ENCODE data around the gene GZF1. TPM values are rescaled to one million over a fixed set of nuclear protein-coding genes. Genes with fewer than 3 reads are reported as not detected.

The GZF1 gene
- total RNA-seq, 1 donor from 2014 or later, result 16.6 TPM

DNA sequence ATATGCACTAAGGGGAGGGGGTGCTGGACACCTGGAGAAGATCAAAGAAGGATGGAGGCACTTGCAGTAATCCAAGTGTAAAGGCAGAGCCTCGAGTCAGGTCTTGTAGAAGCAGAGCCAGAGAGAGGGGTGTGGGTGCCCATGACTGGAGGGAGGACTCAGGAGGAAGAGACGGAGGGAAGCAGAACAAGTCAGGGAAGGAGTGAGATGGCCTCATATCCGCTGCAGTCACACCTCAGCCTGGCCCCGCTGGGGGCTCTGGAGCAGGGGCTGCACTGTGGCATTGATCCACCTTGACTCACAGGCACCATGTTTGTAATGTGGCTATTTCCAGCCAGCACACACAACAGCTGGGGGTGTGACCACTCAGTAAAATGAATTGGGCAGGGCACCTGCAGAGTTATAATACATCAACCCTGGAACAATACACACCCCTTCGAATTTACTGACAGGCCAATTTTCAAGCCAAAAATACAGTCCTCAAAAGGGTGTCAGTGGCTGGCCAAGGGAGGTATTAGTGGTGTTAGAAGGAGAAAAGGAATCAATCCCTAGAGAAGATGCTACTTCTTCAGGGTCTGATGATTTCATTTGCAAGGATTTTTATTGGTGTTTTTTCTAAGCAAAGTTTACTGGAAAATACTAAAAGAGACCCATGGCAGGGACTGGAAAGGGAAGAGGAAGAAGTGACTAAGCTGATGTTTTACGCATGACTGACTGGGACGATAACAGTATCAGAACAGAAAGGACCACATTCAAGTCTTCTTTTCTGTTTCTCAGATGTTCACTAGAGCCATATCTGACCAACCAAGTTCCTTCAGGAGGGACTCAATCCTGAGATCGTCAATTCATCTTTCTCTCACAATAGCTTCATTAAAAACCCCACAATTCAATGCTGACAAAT, 30.3 kb upstream of the GZF1 start:
- Histone ChIP-seq H3K4me3 (ENCODE audit: low read depth, low read length) (no peak overlapping the region), H3K36me3 (ENCODE audit: control insufficient read depth, insufficient read depth, low read length) (no peaks in the 10 kb centered on the region), H3K27me3 (ENCODE audit: control insufficient read depth, insufficient read depth, low read length) (no peaks in the 10 kb centered on the region)
- peak; percentile 2 for DNase-seq (ENCODE audit: low read depth)
- TF ChIP-seq, protein P1, sequence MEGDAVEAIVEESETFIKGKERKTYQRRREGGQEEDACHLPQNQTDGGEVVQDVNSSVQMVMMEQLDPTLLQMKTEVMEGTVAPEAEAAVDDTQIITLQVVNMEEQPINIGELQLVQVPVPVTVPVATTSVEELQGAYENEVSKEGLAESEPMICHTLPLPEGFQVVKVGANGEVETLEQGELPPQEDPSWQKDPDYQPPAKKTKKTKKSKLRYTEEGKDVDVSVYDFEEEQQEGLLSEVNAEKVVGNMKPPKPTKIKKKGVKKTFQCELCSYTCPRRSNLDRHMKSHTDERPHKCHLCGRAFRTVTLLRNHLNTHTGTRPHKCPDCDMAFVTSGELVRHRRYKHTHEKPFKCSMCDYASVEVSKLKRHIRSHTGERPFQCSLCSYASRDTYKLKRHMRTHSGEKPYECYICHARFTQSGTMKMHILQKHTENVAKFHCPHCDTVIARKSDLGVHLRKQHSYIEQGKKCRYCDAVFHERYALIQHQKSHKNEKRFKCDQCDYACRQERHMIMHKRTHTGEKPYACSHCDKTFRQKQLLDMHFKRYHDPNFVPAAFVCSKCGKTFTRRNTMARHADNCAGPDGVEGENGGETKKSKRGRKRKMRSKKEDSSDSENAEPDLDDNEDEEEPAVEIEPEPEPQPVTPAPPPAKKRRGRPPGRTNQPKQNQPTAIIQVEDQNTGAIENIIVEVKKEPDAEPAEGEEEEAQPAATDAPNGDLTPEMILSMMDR (IDR thresholded peaks at IDR 0.05; ENCODE audit: insufficient read depth, low read length, severe bottlenecking), result no peak
- no peak for FAIRE-seq

DNA sequence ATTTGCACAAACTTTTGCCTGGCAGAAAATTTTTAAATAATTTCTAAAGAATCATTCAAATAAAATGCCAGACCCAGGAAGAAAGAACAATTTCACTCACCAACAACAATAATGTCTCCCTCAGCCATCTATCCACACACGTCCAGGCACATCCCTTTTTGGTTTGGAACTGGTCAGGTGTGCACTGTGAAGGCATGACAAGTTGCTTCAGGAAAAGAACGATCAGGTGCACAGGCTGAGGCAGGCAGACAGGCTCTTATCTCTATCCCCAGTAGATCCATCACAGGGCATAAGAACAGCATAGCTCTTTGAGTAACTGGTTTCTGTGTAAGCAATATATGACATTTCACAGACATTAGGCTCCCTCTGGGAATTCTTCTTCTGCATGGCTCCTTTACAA, 29.5 kb upstream of the GZF1 start:
- Histone ChIP-seq H3K36me3 (ENCODE audit: control insufficient read depth, insufficient read depth, low read length) (no peaks in the 10 kb centered on the region), H3K27me3 (ENCODE audit: control insufficient read depth, insufficient read depth, low read length) (no peaks in the 10 kb centered on the region), H3K4me3 (ENCODE audit: low read depth, low read length) (no peak overlapping the region)
- DNase-seq (ENCODE audit: low read depth) (peak; percentile 47), FAIRE-seq (no peak)
- TF ChIP-seq, protein P1 (IDR thresholded peaks at IDR 0.05; ENCODE audit: insufficient read depth, low read length, severe bottlenecking), result no peak

DNA sequence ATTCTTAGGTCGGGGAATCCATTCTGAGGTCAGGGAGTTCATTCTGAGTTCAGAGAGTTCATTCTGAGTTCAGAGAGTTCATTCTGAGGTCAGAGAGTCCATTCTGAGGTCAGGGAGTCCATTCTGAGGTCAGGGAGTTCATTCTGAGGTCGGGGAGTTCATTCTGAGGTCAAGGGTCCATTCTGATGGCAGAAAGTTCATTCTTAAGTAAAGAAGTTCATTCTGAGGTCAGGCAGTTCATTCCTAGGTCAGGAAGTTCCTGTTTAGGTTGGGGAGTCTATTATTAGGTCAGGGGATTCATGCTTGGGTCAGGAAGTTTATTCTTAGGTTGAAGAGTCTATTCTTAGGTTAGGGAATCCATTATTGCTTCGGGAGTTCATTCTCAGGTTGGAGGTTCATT, 27.9 kb upstream of the GZF1 start:
- Histone ChIP-seq H3K27me3 (ENCODE audit: control insufficient read depth, insufficient read depth, low read length) (no peaks in the 10 kb centered on the region), H3K36me3 (ENCODE audit: control insufficient read depth, insufficient read depth, low read length) (no peaks in the 10 kb centered on the region), H3K4me3 (ENCODE audit: low read depth, low read length) (no peak overlapping the region)
- no peak for FAIRE-seq
- DNase-seq (ENCODE audit: low read depth), result no peak
- TF ChIP-seq, protein P1 (IDR thresholded peaks at IDR 0.05; ENCODE audit: insufficient read depth, low read length, severe bottlenecking), result no peak

DNA sequence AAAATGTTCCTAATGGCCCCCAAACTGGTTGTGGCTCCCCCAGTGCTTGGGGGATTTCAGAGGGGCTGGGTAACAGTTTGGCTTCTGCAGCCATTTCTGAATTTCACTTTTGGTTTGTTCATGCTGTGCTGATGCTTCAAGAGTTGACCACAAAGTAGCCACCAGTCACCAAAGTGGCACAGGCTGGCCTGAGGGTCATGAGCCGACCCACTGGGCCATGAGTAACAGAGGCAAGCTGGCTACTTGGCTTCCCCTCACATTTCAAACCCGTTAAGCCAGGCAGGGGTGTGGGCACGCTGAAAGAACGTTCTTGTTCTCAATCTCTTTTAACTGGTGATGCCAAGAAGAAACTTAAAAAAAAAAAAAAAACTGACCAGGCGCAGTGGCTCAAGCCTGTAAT, 26.5 kb upstream of the GZF1 start:
- TF ChIP-seq, protein P1 (IDR thresholded peaks at IDR 0.05; ENCODE audit: insufficient read depth, low read length, severe bottlenecking), result no peak
- no peak for FAIRE-seq
- Histone ChIP-seq H3K36me3 (ENCODE audit: control insufficient read depth, insufficient read depth, low read length) (no peaks in the 10 kb centered on the region), H3K4me3 (ENCODE audit: low read depth, low read length) (no peak overlapping the region), H3K27me3 (ENCODE audit: control insufficient read depth, insufficient read depth, low read length) (no peaks in the 10 kb centered on the region)
- no peak for DNase-seq (ENCODE audit: low read depth)

DNA sequence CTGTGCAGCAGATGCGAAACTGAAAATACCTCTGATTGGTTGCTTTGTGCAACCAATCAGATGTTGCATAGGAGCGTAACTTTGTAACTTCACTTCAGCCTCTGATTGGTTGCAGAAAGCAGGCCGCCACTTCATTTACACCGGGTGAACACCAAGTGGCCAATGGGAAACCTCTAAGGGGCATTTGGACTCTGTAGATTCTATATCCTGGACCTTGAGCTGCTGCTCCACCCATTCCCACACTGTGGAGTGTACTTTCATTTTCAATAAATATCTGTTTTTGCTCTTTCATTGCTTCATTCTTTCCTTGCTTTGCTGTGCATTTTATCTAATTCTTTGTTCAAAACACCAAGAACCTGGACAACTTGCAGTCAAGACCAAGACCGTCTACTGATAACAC, 25.5 kb upstream of the GZF1 start:
- Histone ChIP-seq H3K27me3 (ENCODE audit: control insufficient read depth, insufficient read depth, low read length) (no peaks in the 10 kb centered on the region), H3K36me3 (ENCODE audit: control insufficient read depth, insufficient read depth, low read length) (no peaks in the 10 kb centered on the region), H3K4me3 (ENCODE audit: low read depth, low read length) (no peak overlapping the region)
- no peak for FAIRE-seq
- TF ChIP-seq, protein P1 (IDR thresholded peaks at IDR 0.05; ENCODE audit: insufficient read depth, low read length, severe bottlenecking), result no peak
- no peak for DNase-seq (ENCODE audit: low read depth)
